MM.1S (cell line): Measurements from ENCODE around the gene NDUFB8.
A peak's percentile ranks its signal among the peaks of the same experiment; 100 is the strongest.

Source experiments
- DNase-seq: peaks from one replicate; pipeline ENCODE4 v3.0.0-alpha.2; 2015
- H2AFZ ChIP-seq: fragments of 300-600 bp; sonication (generic); 2 replicates; pipeline ENCODE4 v1.6.0; 2016; ENCODE audit warnings: antibody characterized with exemption, low read length
- H3F3A ChIP-seq: fragments of 300-600 bp; sonication (generic); 2 replicates; pipeline ENCODE4 v1.6.1; 2016; ENCODE audit warnings: mild to moderate bottlenecking, antibody characterized with exemption, low read length, moderate library complexity, mixed read lengths; ENCODE audit not compliant: insufficient read depth
- H3K27ac ChIP-seq: fragments of 300-600 bp; sonication (generic); 2 replicates; pipeline ENCODE4 v1.5.1; 2016; ENCODE audit warnings: mild to moderate bottlenecking, low read length
- H3K27me3 ChIP-seq: fragments of 300-600 bp; sonication (generic); replicated peaks from 2 replicates; pipeline ENCODE4 v1.6.0; 2016; ENCODE audit warnings: low read length; ENCODE audit not compliant: insufficient read depth
- H3K36me3 ChIP-seq: fragments of 300-600 bp; sonication (generic); replicated peaks from 2 replicates; pipeline ENCODE4 v1.6.1; 2016; ENCODE audit warnings: mild to moderate bottlenecking, low read length, mixed read lengths; ENCODE audit not compliant: insufficient read depth
- H3K4me1 ChIP-seq: fragments of 300-600 bp; sonication (generic); 2 replicates; pipeline ENCODE4 v1.6.1; 2016; ENCODE audit warnings: low read length, mixed read lengths
- H3K4me2 ChIP-seq: fragments of 300-600 bp; sonication (generic); 2 replicates; pipeline ENCODE4 v1.6.0; 2016; ENCODE audit warnings: low read depth, low read length
- H3K4me3 ChIP-seq: fragments of 300-600 bp; sonication (generic); 2 replicates; pipeline ENCODE4 v1.5.1; 2016; ENCODE audit warnings: low read length, mixed read lengths
- H3K79me2 ChIP-seq: fragments of 300-600 bp; sonication (generic); 2 replicates; pipeline ENCODE4 v1.6.1; 2016; ENCODE audit warnings: mixed run types, low read length, mixed read lengths
- H3K9ac ChIP-seq: fragments of 300-600 bp; sonication (generic); 2 replicates; pipeline ENCODE4 v1.6.1; 2016; ENCODE audit warnings: low read length, mixed read lengths
- H3K9me2 ChIP-seq: fragments of 300-600 bp; sonication (generic); replicated peaks from 2 replicates; pipeline ENCODE4 v1.6.1; 2016; ENCODE audit warnings: mild to moderate bottlenecking, low read length, mixed read lengths; ENCODE audit not compliant: insufficient read depth
- H3K9me3 ChIP-seq: fragments of 300-600 bp; sonication (generic); replicated peaks from 2 replicates; pipeline ENCODE4 v1.6.1; 2016; ENCODE audit warnings: mild to moderate bottlenecking, low read length, mixed read lengths; ENCODE audit not compliant: insufficient read depth
- H4K20me1 ChIP-seq: fragments of 300-600 bp; sonication (generic); 2 replicates; pipeline ENCODE4 v1.6.1; 2016; ENCODE audit warnings: mild to moderate bottlenecking, low read length, moderate library complexity, mixed read lengths; ENCODE audit not compliant: insufficient read depth
- CTCF ChIP-seq: fragments of 300-600 bp; sonication (generic); IDR thresholded peaks from 2 replicates; pipeline ENCODE4 v1.5.1; 2016; ENCODE audit warnings: antibody characterized with exemption, low read length, mixed read lengths
- EZH2 ChIP-seq: fragments of 300-600 bp; sonication (generic); optimal IDR thresholded peaks from 2 replicates; pipeline ENCODE3; 2017; ENCODE audit warnings: low read depth, mild to moderate bottlenecking, antibody characterized with exemption, low read length, mixed read lengths
- EZH2phosphoT487 ChIP-seq: fragments of 300-600 bp; sonication (generic); IDR thresholded peaks from 2 replicates; pipeline ENCODE4 v1.6.1; 2018; ENCODE audit warnings: antibody characterized with exemption, low read length

Gene NDUFB8

GRCh38 chr10:100510533-100511308 lies 18.9 kb downstream of the NDUFB8 start:
- H3K9me3 ChIP-seq = no peaks in the 10 kb centered on the region
- no peak overlapping the region for H3K4me3 ChIP-seq
- H2AFZ ChIP-seq = no peak overlapping the region
- no peaks in the 10 kb centered on the region for H4K20me1 ChIP-seq
- peaks cover 13% of the 10 kb centered on the region for H3F3A ChIP-seq
- peaks cover 25% of the 10 kb centered on the region for H3K4me1 ChIP-seq
- TF ChIP-seq CTCF = peak; percentile 19; the same call in 1 of the 2 replicates
- no peak for TF ChIP-seq EZH2phosphoT487
- H3K27me3 ChIP-seq = peaks cover 16% of the 10 kb centered on the region; the same call in 1 of the 2 replicates
- peak overlapping the region; percentile 25 for H3K4me2 ChIP-seq
- no peaks in the 10 kb centered on the region for H3K9me2 ChIP-seq
- no peaks in the 10 kb centered on the region for H3K79me2 ChIP-seq
- no peaks in the 10 kb centered on the region for H3K36me3 ChIP-seq
- DNase-seq = peak; percentile 95
- H3K27ac ChIP-seq = peak overlapping the region; percentile 12; the same call in 1 of the 2 replicates
- no peak overlapping the region for H3K9ac ChIP-seq

DNA sequence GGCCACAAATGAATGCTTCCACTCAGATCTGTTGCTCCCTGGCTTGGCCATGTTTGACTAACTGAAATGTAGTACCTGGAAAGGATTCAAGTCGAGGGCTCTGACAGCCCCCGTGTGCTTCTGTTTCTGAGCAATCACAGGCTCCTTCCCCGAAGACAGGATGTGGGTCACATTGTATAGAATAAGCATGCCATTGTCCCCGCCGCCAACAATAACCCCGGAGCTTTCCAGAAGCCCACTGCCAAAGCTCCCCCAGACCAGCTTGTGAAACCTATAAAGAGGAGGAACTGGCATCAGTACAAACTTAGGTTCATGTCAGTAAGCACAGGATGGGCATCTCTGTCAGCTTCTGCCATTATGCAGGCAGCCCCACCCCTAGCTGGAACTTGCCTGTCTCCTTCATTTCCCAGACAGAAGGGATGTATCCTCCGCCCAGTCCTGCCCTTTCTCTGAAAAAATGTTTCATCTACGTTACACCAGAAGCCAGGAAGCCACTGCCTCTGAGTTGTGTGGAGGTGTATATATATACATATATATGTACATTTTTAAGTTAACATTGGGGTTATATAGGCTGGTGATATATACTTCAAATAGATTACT lies 20.3 kb downstream of the NDUFB8 start:
- H3K4me1 ChIP-seq = peaks cover 25% of the 10 kb centered on the region
- TF ChIP-seq EZH2 = no peak
- no peak for TF ChIP-seq EZH2phosphoT487
- TF ChIP-seq CTCF = no peak

GRCh38 chr10:100508691-100509150 lies 20.9 kb downstream of the NDUFB8 start:
- no peak overlapping the region for H3K4me2 ChIP-seq
- no peaks in the 10 kb centered on the region for H3K9me2 ChIP-seq
- peaks cover 16% of the 10 kb centered on the region; the same call in 1 of the 2 replicates for H3K27me3 ChIP-seq
- no peaks in the 10 kb centered on the region for H3K9me3 ChIP-seq
- H3K36me3 ChIP-seq = no peaks in the 10 kb centered on the region
- no peak overlapping the region for H3K9ac ChIP-seq
- no peak overlapping the region for H3K4me3 ChIP-seq
- TF ChIP-seq EZH2phosphoT487 (no peak), CTCF (peak; percentile 74)
- H3K4me1 ChIP-seq = peaks cover 25% of the 10 kb centered on the region
- H3F3A ChIP-seq = peaks cover 13% of the 10 kb centered on the region
- no peak overlapping the region for H2AFZ ChIP-seq
- no peaks in the 10 kb centered on the region for H3K79me2 ChIP-seq
- DNase-seq = peak; percentile 64
- no peaks in the 10 kb centered on the region for H4K20me1 ChIP-seq
- H3K27ac ChIP-seq = no peak overlapping the region

More for the DNA sequence above, 20.3 kb downstream of the NDUFB8 start:
- no peak overlapping the region for H3K9ac ChIP-seq
- no peak for DNase-seq
- no peaks in the 10 kb centered on the region for H3K9me2 ChIP-seq
- no peaks in the 10 kb centered on the region for H3K79me2 ChIP-seq
- H3K4me2 ChIP-seq = no peak overlapping the region
- H4K20me1 ChIP-seq = no peaks in the 10 kb centered on the region
- H2AFZ ChIP-seq = no peak overlapping the region
- H3F3A ChIP-seq = peaks cover 13% of the 10 kb centered on the region
- no peaks in the 10 kb centered on the region for H3K36me3 ChIP-seq
- H3K27me3 ChIP-seq = peaks cover 16% of the 10 kb centered on the region; the same call in 1 of the 2 replicates
- no peak overlapping the region for H3K27ac ChIP-seq
- no peak overlapping the region for H3K4me3 ChIP-seq
- H3K9me3 ChIP-seq = no peaks in the 10 kb centered on the region
